ENCODE measurements around the gene DEPDC7.
"Not testable (repeated sequence)": the region's sequence is repeated elsewhere in the genome, so short reads cannot be mapped to it uniquely, and the experiment has no call there.

The DEPDC7 gene

GRCh38 chr11:33015621-33016551 lies at the start of gene DEPDC7:
DEPDC7 (plus strand) TSS chr11:33015878; CDS start chr11:33015956, 78 bp downstream.
- DNase-seq: peak; percentile 76

DNA sequence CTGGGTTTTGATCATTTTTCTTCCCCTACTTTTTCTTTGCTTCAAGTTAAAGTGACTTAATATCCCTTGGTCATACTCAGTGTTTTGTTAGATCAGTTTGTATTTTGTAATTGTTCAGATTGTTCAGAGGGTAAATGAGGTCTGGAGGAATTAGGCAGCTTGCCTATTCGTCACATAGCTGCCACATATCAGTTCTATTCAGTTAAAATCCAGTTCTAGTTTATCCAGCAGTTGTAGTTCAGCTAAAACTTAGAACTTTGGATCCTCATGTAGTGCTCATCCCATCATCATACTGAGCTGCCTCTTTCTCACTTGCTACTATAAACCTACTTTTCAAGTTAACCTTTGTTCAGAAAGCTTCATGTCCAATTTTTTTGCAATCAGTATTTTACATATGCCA lies 47.1 kb upstream of the DEPDC7 start:
- DNase-seq: no peak

DNA sequence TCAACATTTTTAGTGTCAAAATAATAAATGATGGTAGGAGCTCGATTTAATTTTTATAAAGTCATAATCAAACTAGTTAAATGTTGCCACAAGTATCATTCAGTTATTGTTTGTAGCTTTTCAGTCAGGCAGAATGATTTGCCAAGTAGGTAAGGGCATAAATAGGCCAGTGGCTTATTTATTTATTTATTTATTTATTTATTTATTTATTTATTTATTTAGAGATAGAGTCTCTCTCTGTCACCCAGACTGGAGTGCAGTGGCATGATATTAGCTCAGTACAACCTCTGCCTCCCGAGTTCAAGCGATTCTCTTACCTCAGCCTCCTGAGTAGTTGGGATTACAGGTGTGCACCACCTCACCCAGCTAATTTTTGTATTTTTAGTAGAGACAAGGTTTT lies 43.4 kb upstream of the DEPDC7 start:
- DNase-seq: not testable (repeated sequence)

GRCh38 chr11:32972781-32973180 lies 42.9 kb upstream of the DEPDC7 start:
- no peak for DNase-seq

DNA sequence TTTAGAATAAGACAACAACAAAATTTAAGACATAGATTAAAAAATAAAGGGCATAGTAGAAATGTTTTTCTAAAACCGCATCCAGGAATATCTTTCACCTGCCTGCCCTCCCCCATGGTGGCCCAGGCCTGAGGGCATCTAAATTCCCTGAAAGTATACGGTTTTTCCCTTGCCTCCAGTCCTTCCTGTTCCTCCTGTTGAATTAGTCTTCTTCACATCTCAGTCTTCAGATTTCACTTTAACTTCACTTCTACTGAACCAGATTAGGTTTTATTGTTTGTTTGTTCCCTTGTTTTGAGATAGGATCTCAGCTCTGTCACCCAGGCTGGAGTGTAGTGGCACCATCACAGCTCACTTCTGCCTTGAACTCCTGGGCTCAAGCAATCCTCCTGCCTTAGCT lies 33.1 kb upstream of the DEPDC7 start:
- no peak for DNase-seq

- DNase-seq: no peak
Measured at GRCh38 chr11:32983506-32983905, 32.2 kb upstream of the DEPDC7 start.

GRCh38 chr11:32985600-32985999 lies 30.1 kb upstream of the DEPDC7 start:
- DNase-seq: no peak

GRCh38 chr11:32987851-32988250 lies 27.8 kb upstream of the DEPDC7 start:
- no peak for DNase-seq

DNA sequence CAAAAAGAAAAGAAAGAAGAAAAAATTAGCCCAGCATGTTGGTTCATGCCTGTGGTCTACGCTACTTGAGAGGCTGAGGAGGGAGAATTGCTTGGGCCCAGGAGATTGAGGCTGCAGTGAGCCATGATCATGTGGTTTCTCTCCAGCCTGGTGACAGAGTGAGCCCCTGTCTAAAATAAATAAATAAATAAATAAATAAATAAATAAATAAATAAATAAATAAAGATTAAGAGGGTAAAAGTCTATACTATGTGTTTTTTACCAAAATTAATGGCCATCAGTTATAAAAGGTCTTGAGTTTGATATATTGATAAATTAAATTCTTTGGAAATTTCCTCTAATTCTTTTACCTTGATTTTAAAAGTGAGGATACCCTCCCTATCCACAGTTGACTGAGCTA lies 25.2 kb upstream of the DEPDC7 start:
- no peak for DNase-seq

- no peak for DNase-seq
Measured at GRCh38 chr11:32991427-32991826, 24.3 kb upstream of the DEPDC7 start.

DNA sequence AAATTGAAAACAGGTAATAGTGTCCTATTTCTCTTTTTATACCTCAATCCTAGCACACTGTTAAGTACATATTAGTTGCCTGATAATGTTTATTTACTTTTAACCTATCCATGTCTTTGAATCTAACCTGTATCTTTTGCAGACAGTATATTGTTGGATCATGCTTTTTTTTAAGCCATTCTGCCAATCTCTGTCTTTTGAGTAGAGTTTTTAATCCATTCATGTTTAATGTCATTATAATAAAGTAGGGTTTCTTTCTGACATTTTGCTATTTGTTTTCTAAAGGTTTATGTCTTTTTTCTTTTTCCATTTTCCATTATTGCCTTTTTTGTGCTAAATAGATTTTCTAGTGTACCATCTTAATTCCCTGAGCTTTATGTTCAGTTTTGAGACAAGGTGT lies 23.8 kb upstream of the DEPDC7 start:
- DNase-seq: no peak

DNA sequence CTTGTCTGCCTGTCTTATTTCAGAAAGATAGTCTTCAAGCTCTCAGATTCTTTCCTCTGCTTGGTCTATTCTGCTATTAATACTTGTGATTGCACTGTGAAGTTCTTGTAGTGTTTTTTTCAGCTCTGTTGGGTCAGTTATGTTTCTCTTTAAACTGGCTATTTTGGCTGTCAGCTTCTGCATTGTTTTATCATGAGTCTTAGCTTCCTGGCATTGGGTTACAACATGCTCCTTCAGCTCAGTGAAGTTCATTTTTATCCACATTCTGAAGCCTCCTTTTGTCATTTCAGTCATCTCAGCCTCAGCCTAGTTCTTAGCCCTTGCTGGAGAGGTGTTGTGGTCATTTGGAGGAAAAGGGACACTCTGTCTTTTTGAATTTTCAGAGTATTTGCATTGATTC lies 15.5 kb upstream of the DEPDC7 start:
- no peak for DNase-seq

GRCh38 chr11:33001281-33001680 lies 14.4 kb upstream of the DEPDC7 start:
- DNase-seq: no peak

DNA sequence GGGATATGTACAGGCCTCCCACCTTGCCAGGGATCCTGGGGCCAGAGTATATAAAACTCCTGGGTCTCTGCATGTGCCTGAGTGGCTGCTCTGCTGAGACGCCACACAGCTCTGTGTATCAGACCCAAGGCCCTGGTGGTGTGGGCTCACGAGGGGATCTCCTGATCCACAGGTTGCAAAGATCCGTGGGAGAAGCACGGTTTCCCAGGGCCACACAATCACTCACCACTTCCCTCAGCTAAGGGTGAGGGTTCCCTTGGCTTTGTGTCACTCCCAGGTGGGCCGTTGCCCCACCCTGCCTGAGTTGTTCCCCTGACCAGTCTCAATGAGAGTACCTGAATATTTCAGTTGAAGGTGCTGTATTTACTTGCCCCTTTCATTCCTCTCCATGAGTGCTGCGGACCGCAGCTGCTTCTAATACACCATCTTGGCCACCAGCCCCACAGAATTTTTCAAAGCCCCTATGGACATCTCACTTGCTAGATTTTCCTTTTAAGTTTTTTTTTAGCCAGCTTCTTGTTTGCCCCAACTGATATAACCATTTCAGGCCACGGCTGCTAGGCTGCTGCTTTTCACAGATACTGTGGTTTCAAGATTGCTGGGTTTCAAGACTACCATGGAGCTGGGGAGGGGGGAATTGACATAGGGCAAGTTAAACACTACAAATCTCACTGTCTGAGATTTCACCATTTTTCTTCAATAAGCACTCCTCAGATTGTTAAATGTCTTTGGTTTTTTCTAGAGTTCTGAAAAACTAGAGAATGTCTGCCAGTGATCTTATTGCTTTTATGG lies 13.7 kb upstream of the DEPDC7 start:
- DNase-seq: no peak

- DNase-seq: no peak
Measured at GRCh38 chr11:33005175-33005574, 10.5 kb upstream of the DEPDC7 start.

DNA sequence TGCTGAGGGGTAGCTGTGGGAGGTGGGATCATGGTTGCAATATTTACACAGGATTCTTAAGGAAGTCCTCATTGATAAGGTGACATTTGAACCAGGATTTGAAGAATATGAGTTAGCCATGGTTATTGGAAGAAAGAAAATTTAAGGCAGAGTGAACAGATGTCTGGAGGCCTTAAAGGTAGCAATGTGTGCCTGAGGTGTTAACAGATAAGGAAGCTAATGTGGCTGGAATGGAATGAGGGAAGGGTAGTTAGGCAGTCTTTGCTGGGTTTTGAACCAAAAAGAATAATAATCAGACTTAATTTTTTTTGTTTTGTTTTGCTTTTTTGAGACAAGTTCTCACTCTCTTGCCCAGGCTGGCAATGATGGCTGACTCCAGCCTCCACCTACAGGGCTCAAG lies 9.7 kb upstream of the DEPDC7 start:
- no peak for DNase-seq

GRCh38 chr11:33013755-33014154 lies 1.9 kb upstream of the DEPDC7 start:
- peak; percentile 25 for DNase-seq

DNA sequence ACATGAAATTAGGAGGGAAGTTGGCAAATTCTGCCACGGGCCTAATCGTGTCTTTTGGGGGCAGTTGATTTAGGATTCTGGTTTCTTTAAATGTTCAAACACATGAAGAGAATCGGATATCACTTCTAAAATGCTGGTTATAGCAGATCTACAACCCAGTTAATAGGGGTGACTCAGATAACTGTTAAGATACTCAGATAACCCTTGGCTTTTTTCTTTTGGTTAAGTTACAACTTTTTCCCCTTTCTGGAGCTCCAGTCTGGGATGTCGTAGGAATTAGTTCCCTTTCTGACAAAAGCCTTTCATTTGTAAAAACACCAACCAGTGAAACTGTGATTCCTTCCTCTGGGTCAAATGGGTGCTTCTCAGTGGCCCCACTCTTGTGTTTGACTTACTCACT lies 976 bp downstream of the DEPDC7 start:
- DNase-seq: no peak

- DNase-seq: no peak
Measured at GRCh38 chr11:33017478-33017877, 1.8 kb downstream of the DEPDC7 start.

DNA sequence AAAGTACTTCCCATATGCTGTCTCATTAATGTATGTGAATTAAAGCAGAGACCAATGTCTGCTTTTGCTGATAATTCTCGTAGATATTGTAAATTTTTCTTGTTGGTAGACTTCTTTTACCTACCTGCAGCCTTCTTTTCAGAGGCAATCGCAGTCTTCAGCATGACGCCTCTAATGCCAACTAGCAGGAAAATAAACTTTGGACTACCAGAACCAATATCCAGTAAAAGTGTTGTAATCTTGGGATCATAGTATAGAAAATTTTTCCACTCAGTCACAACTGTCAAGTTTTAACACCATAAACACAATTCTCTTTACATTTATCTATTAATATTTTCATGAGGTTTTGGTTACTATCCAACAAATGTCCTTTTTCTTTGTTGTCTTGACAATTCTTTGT lies 2.3 kb downstream of the DEPDC7 start:
- no peak for DNase-seq

- no peak for DNase-seq
Measured at GRCh38 chr11:33018840-33019239, 3.2 kb downstream of the DEPDC7 start.

- DNase-seq: no peak
Measured at GRCh38 chr11:33021501-33021900, 5.8 kb downstream of the DEPDC7 start.

- DNase-seq: no peak
Measured at GRCh38 chr11:33021937-33022336, 6.3 kb downstream of the DEPDC7 start.

DNA sequence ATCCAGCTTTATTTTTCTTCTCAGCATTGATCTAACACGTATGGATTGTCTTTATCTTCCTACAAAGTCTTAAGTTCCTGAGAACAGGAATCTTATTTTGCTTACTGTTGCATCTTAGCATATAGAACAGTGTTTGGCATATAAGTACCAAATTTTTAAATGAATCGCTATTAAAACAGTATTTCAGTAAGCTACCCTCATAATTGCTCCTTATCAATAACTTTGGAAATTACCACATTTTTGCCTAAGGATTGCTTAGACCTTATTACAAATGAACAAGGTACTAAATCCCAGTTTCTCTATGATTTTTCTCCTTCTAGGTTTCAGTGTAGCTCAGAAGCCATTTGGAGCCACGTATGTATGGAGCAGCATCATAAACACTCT lies 9.7 kb downstream of the DEPDC7 start:
- DNase-seq: no peak
